ENCODE data around the gene VCAN. TPM values are rescaled to one million over a fixed set of nuclear protein-coding genes. Genes with fewer than 3 reads are reported as not detected.

The VCAN gene
- total and polyA plus RNA-seq, 11 donors = 4.8 to 121 (median 26.4) TPM

- H3K4me3 ChIP-seq = no peak overlapping the region
- H3K27ac ChIP-seq = no peak overlapping the region
- H3K36me3 ChIP-seq = peaks cover 0 to 70% (median 4%) of the 10 kb centered on the region in 9 donors
- 87 to 92% (median 91%) methylated on average over 4 of the region's 4 CpGs for WGBS, 4 donors
- no peak for ATAC-seq
- H3K27me3 ChIP-seq = no peaks in the 10 kb centered on the region
- DNase-seq = no peak
- intact Hi-C loops (cut with DNase I) = no loop called here
- no peak for TF ChIP-seq POLR2A (IDR thresholded peaks at IDR 0.05)
- no peak for TF ChIP-seq CTCF (IDR thresholded peaks at IDR 0.05)
- H3K4me1 ChIP-seq = no peaks in the 10 kb centered on the region
- H3K9me3 ChIP-seq = no peaks in the 10 kb centered on the region
Measured at GRCh38 chr5:83494666-83495065, 23.1 kb downstream of the VCAN start.

GRCh38 chr5:83496626-83497025, 25.1 kb downstream of the VCAN start:
- TF ChIP-seq CTCF (IDR thresholded peaks at IDR 0.05) (no peak), POLR2A (IDR thresholded peaks at IDR 0.05) (no peak)
- Histone ChIP-seq H3K27ac (no peak overlapping the region), H3K27me3 (no peaks in the 10 kb centered on the region), H3K9me3 (peaks cover 0 to 9% (median 0%) of the 10 kb centered on the region in 12 donors), H3K4me1 (no peaks in the 10 kb centered on the region), H3K36me3 (peaks cover 0 to 60% (median 0%) of the 10 kb centered on the region in 9 donors), H3K4me3 (no peak overlapping the region)
- DNase-seq (no peak), ATAC-seq (no peak)
- intact Hi-C loops (cut with DNase I) = no loop called here
- 80 to 94% (median 89%) methylated on average over 2 of the region's 2 CpGs for WGBS, 4 donors

GRCh38 chr5:83498585-83498984, 27.0 kb downstream of the VCAN start:
- H3K9me3 ChIP-seq = peaks cover 0 to 9% (median 0%) of the 10 kb centered on the region in 12 donors
- peaks cover 0 to 43% (median 0%) of the 10 kb centered on the region in 9 donors for H3K36me3 ChIP-seq
- H3K27me3 ChIP-seq = no peaks in the 10 kb centered on the region
- 84 to 90% (median 87%) methylated on average over 2 of the region's 2 CpGs for WGBS, 4 donors
- no peaks in the 10 kb centered on the region for H3K4me1 ChIP-seq
- TF ChIP-seq CTCF (IDR thresholded peaks at IDR 0.05) (no peak), POLR2A (IDR thresholded peaks at IDR 0.05) (no peak)
- intact Hi-C loops (cut with DNase I) = no loop called here
- ATAC-seq (no peak), DNase-seq (no peak)
- H3K4me3 ChIP-seq = no peak overlapping the region
- no peak overlapping the region for H3K27ac ChIP-seq

- ATAC-seq = no peak
- Histone ChIP-seq H3K9me3 (peaks cover 0 to 9% (median 0%) of the 10 kb centered on the region in 12 donors), H3K36me3 (peaks cover 0 to 22% (median 0%) of the 10 kb centered on the region in 9 donors), H3K27ac (no peak overlapping the region), H3K27me3 (no peaks in the 10 kb centered on the region), H3K4me3 (no peak overlapping the region), H3K4me1 (peaks cover 0 to 2% (median 0%) of the 10 kb centered on the region in 12 donors)
- no peak for DNase-seq
- intact Hi-C loops (cut with DNase I) = no loop called here
- no peak for TF ChIP-seq CTCF (IDR thresholded peaks at IDR 0.05)
- TF ChIP-seq POLR2A (IDR thresholded peaks at IDR 0.05) = no peak
Measured at GRCh38 chr5:83503662-83504061, 32.1 kb downstream of the VCAN start.

Measured in heart left ventricle (tissue), 16 donors.